WTC11 (cell line): ENCODE measurements around the gene PSMB11.
A peak's percentile ranks its signal among the peaks of the same experiment; 100 is the strongest.

Experiments
- E2F1 ChIP-seq: sonication (generic); formaldehyde crosslinking; IDR thresholded peaks from 2 replicates; pipeline ENCODE4 v1.8.0; 2022; ENCODE audit warnings: mild to moderate bottlenecking, missing genetic modification reagents
- ETV6 ChIP-seq: sonication (generic); formaldehyde crosslinking; IDR thresholded peaks from 2 replicates; pipeline ENCODE4 v1.8.1; 2022; ENCODE audit warnings: mild to moderate bottlenecking, missing genetic modification reagents
- GABPB1 ChIP-seq: sonication (generic); formaldehyde crosslinking; IDR thresholded peaks from 2 replicates; pipeline ENCODE4 v1.8.1; 2023; ENCODE audit warnings: mild to moderate bottlenecking, missing genetic modification reagents
- MAX ChIP-seq: sonication (generic); formaldehyde crosslinking; IDR thresholded peaks from 2 replicates; pipeline ENCODE4 v1.8.0; 2022; ENCODE audit warnings: mild to moderate bottlenecking, missing genetic modification reagents
- NR3C1 ChIP-seq: sonication (generic); formaldehyde crosslinking; conservative IDR thresholded peaks from 2 replicates; pipeline ENCODE4 v1.8.1; 2023; ENCODE audit warnings: low read depth, mild to moderate bottlenecking, missing genetic modification reagents
- RELA ChIP-seq: sonication (generic); formaldehyde crosslinking; IDR thresholded peaks from 2 replicates; pipeline ENCODE4 v1.8.1; 2022; ENCODE audit warnings: missing genetic modification reagents, mild to moderate bottlenecking, borderline replicate concordance
- SMAD4 ChIP-seq: sonication (generic); formaldehyde crosslinking; IDR thresholded peaks from 2 replicates; pipeline ENCODE4 v1.8.0; 2022; ENCODE audit warnings: mild to moderate bottlenecking, missing genetic modification reagents
- SP1 ChIP-seq: sonication (generic); formaldehyde crosslinking; conservative IDR thresholded peaks from 2 replicates; pipeline ENCODE4 v1.8.1; 2022; ENCODE audit warnings: missing genetic modification reagents
- ZBTB21 ChIP-seq: sonication (generic); formaldehyde crosslinking; IDR thresholded peaks from 2 replicates; pipeline ENCODE4 v1.8.1; 2023; ENCODE audit warnings: mild to moderate bottlenecking, missing genetic modification reagents, borderline replicate concordance
- TF ChIP-seq, protein P1 (sequence below): fragments of 200-600 bp; IDR thresholded peaks from 2 replicates; pipeline ENCODE4 v1.8.0; 2022; ENCODE audit warnings: antibody characterized with exemption

- TF ChIP-seq, protein P1, sequence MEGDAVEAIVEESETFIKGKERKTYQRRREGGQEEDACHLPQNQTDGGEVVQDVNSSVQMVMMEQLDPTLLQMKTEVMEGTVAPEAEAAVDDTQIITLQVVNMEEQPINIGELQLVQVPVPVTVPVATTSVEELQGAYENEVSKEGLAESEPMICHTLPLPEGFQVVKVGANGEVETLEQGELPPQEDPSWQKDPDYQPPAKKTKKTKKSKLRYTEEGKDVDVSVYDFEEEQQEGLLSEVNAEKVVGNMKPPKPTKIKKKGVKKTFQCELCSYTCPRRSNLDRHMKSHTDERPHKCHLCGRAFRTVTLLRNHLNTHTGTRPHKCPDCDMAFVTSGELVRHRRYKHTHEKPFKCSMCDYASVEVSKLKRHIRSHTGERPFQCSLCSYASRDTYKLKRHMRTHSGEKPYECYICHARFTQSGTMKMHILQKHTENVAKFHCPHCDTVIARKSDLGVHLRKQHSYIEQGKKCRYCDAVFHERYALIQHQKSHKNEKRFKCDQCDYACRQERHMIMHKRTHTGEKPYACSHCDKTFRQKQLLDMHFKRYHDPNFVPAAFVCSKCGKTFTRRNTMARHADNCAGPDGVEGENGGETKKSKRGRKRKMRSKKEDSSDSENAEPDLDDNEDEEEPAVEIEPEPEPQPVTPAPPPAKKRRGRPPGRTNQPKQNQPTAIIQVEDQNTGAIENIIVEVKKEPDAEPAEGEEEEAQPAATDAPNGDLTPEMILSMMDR = peak; percentile 97
- TF ChIP-seq RELA (CRISPR knock-in tag) (no peak), MAX (CRISPR knock-in tag) (0 out of 2 replicates have a peak, but pooled peaks have one; percentile 29), ETV6 (CRISPR knock-in tag) (no peak), GABPB1 (CRISPR knock-in tag) (peak; percentile 58; the same call in 1 of the 2 replicates), NR3C1 (CRISPR knock-in tag) (no peak), SP1 (CRISPR knock-in tag) (peak; percentile 52; the same call in 1 of the 2 replicates), SMAD4 (CRISPR knock-in tag) (no peak), E2F1 (CRISPR knock-in tag) (0 out of 2 replicates have a peak, but pooled peaks have one; percentile 34), ZBTB21 (CRISPR knock-in tag) (no peak)
Measured at GRCh38 chr14:23057757-23058653, 16.0 kb downstream of the PSMB11 start.
